K562 (cell line): ENCODE measurements around the gene ZCCHC14.

ENCODE experiments used
- CTCF ChIP-seq, 3 experiments: IDR thresholded peaks in 2 of 3; conservative IDR thresholded peaks in 1 of 3; 2 replicates each; pipeline ENCODE4 v1.5.1; 2011 to 2012; ENCODE audit warnings: low read length in 3 of 3, mild to moderate bottlenecking in 3 of 3, control low read depth in 2 of 3, improper control_type of control experiment in 1 of 3, inconsistent platforms in 1 of 3, low read depth in 1 of 3, mixed read lengths in 1 of 3, moderate library complexity in 1 of 3; ENCODE audit not compliant: insufficient read depth in 2 of 3
- FOXK1 ChIP-seq: sonication (generic); formaldehyde crosslinking; IDR thresholded peaks from 2 replicates; pipeline ENCODE4 v1.8.0; 2022; ENCODE audit warnings: missing genetic modification reagents, mild to moderate bottlenecking, borderline replicate concordance
- HBP1 ChIP-seq: fragments of 450-650 bp; formaldehyde crosslinking; IDR thresholded peaks from 2 replicates; pipeline ENCODE4 v1.4.0; 2022; ENCODE audit warnings: missing genetic modification characterization

- TF ChIP-seq CTCF (IDR thresholded peaks at IDR 0.05 in 2 of 3, conservative IDR thresholded peaks at IDR 0.05 in 1 of 3; ENCODE audit: insufficient read depth in 2 of 3, low read depth in 1 of 3, low read length in 3 of 3) (no peak), FOXK1 (CRISPR knock-in tag) (no peak), HBP1 (no peak)
These were observed 18.2 kb downstream of the ZCCHC14 start for GRCh38 chr16:87474566-87474996.
